Measurements from ENCODE around the gene TBX6.

GRCh38 chr16:30088237-30088831, 3.4 kb downstream of the TBX6 start:
- no peak for TF ChIP-seq EZH2 (IDR thresholded peaks at IDR 0.05; ENCODE audit: borderline replicate concordance, insufficient read depth, low read length, poor library complexity, severe bottlenecking)
- TF ChIP-seq, protein P1, sequence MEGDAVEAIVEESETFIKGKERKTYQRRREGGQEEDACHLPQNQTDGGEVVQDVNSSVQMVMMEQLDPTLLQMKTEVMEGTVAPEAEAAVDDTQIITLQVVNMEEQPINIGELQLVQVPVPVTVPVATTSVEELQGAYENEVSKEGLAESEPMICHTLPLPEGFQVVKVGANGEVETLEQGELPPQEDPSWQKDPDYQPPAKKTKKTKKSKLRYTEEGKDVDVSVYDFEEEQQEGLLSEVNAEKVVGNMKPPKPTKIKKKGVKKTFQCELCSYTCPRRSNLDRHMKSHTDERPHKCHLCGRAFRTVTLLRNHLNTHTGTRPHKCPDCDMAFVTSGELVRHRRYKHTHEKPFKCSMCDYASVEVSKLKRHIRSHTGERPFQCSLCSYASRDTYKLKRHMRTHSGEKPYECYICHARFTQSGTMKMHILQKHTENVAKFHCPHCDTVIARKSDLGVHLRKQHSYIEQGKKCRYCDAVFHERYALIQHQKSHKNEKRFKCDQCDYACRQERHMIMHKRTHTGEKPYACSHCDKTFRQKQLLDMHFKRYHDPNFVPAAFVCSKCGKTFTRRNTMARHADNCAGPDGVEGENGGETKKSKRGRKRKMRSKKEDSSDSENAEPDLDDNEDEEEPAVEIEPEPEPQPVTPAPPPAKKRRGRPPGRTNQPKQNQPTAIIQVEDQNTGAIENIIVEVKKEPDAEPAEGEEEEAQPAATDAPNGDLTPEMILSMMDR (IDR thresholded peaks at IDR 0.05; ENCODE audit: poor library complexity, severe bottlenecking) = no peak
- TF ChIP-seq EP300 (conservative IDR thresholded peaks at IDR 0.05; ENCODE audit: poor library complexity, severe bottlenecking) = no peak
- TF ChIP-seq TAF1 (IDR thresholded peaks at IDR 0.05; ENCODE audit: low read depth) = no peak
- no peak for TF ChIP-seq MXI1 (conservative IDR thresholded peaks at IDR 0.05; ENCODE audit: poor library complexity, severe bottlenecking)
- TF ChIP-seq POLR2AphosphoS5 (IDR thresholded peaks at IDR 0.05) = no peak
- no peak for TF ChIP-seq RAD21 (conservative IDR thresholded peaks at IDR 0.05)
- no peak for TF ChIP-seq SMC3 (conservative IDR thresholded peaks at IDR 0.05; ENCODE audit: poor library complexity)
- TF ChIP-seq REST (IDR thresholded peaks at IDR 0.05; ENCODE audit: borderline replicate concordance) = no peak

Data from neural cell (in vitro differentiated cells).